Activated CD4-positive, alpha-beta T cell treated with anti-CD3 and anti-CD28 coated beads, Interleukin-2, Interleukin-6, amounts not matched to agents 100 ng/mL and 50 ng/mL, durations not matched to agents 16 hours and 8 hours (primary cell): Measurements from ENCODE around the gene BIN2.
A peak's percentile ranks its signal among the peaks of the same experiment; 100 is the strongest.

Experiments
- DNase-seq: peaks from one replicate; pipeline ENCODE4 v3.0.0-alpha.2; 2020

Gene BIN2

GRCh38 chr12:51323966-51324895, at the start of gene BIN2:
Gene BIN2 (minus strand): TSS chr12:51324174. CDS start chr12:51324102, 72 bp downstream.
- peak; percentile 85 for DNase-seq

GRCh38 chr12:51373187-51373586, 49.2 kb upstream of the BIN2 start:
- no peak for DNase-seq

GRCh38 chr12:51372021-51372420, 48.0 kb upstream of the BIN2 start:
- DNase-seq, result no peak

GRCh38 chr12:51371295-51371953, 47.5 kb upstream of the BIN2 start:
- DNase-seq, result peak; percentile 8

DNA sequence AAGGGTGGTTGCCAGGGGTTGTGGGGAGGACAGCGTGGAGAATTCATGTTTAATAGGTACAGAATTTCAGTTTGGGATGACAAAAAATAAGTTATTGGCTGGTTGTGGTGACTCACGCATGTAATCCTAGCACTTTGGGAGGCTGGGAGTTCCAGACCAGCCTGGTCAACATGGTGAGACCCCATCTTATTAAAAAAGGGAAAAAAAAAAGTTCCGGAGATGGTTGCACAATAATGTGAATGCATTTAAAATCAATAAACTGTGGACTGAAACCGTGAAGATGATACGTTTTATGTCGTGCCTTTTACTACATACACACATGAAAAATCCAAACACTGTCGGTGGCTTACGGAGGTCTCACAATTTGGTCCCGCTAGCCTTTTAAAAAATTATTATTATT, 46.7 kb upstream of the BIN2 start:
- DNase-seq, result no peak

DNA sequence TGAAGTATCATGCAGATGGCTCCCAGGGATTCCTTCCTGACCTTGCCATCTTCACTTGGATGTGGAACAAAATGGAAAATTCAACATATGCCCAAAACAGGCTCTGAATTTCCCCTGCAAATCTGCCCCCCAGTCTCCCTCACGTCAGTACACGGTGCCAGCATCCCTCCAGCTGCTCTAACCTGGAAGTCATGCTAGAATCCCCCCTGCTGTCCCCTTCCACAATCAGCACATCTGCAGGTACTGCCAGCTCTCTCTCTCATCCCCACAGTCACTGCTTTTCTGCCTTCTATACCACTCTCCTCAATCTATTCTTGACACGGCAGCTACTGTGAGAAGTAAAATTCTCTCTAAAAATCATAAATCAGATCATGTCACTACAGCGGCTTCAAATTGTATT, 45.6 kb upstream of the BIN2 start:
- no peak for DNase-seq

DNA sequence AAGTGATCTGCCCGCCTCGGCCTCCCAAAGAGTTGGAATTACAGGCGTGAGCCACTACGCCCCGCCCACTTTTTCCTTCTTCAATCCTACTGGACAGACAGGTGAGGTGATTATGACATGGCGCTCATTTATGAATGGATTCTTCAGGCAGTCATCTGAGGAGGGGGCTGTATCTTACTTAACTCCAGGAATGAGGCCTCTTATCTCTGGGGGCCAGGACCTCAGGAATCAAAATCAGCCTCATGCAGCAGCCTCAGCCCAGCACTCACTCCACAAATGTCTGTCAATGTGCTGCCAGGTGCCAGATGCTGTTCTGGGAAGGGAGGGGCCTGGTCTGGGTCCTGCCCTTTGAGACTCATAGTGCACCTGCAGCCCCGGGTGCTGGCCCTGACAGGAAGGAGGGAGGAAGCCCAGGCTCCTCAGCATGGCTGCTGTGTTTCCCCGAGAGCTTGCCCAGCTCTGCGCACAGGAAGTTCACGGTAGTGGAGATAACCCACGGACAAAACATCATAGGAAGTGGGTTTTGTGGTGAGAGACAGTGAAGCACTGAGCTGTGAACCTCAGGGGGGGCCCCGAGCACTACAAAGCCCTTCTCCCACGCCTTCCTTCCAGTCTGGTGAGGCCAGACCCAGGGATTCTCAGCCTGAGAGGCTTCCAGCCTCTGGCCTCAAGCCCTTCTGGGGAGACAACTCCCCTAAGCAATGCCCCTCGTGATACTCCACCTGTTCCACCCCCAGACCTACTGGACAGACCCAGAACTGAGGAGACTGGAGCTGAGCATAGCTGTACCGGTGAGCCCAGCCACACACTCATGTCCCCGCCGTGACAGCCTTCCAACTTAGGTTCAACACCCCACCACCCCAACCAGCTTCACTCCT, 44.9 kb upstream of the BIN2 start:
- DNase-seq, result peak; percentile 94

- no peak for DNase-seq
Observed at GRCh38 chr12:51365276-51365675, 41.3 kb upstream of the BIN2 start.

- no peak for DNase-seq
Observed at GRCh38 chr12:51364001-51364400, 40.0 kb upstream of the BIN2 start.

DNA sequence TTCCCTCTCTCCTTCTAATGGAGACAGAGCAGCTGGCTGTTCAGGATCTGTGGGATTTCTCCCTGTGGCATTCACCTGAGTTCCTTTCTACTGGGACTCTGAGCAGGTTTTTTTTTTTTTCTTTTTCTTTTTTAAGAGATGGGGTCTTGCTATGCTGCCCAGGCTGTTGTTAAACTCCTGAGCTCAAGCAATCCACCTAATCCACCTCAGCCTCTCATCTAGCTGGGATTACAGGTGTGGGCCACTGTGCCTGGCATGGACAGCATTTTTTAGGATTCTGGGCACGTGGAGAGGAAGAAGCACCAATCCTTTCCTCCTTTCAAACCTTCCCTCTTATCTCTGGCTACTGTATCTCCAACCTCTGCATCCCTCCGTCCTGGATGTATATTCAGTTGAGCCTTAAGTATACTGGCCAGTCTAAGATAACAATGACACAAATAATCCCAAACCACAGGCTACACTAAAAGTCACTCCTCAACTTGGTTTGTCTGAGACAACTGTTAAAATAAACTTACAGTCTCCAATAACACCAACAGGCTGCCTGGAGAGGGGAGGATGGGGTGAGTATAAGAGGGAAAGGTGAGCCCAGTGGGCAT, 38.9 kb upstream of the BIN2 start:
- no peak for DNase-seq

- no peak for DNase-seq
Observed at GRCh38 chr12:51362307-51362706, 38.3 kb upstream of the BIN2 start.

DNA sequence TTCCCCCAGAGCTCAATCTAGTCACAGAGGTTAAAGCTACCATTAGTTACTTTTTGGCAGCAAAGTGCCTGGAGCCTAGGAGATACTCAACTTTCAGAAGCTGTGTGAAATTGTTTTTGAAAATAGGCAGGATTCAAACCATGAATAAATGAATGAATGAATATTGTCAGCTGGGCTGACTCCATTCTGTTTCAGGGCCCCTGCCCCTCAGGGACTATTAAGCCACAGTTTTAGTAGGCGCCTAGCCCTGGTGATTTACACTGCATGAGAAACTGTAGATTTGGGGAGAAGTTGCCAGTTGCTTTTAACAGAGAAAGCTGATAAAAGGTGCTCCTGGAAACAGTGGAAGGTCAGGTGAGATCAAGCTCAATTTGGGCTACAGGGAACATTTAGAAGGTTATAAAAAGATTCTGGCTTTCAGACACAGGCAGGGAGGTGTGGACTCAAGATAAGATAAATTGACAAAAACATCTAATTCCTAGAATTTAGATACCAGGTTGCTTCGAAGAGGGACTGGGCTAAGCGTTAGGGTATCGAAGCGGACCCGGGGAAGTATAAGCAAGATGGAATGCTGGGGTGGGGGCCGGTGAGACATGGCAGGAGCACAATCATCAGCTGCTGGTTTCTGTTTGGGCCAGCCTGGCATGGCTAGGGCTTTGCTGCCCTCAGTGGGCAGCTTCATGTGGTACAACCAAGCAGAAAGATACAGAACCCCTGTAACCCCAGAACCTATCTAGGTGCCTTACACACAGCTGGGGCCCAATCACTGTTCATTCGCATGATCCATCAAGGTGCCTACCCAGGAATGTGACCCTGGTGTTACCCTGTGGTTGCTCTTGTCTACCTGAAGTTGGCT, 37.4 kb upstream of the BIN2 start:
- DNase-seq, result no peak

DNA sequence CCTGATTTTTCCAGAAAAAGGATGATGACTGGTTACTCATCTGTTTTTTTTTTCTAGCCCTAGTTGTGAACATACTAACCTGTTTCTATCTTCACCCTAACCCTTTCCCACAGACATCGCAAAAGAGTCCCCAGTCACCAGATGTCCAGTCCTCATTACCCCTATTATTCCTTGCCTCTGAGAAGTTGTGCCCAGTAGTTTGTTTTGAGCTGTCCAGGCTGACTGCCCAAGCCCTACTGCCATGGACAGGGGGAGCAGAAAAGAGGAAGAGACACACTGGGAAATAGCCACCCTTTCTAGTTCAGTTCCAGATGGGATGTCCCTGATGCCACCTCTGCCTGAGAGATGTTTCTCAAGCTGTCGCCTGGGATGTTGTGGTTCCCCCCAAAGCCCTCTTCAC, 36.3 kb upstream of the BIN2 start:
- no peak for DNase-seq

DNA sequence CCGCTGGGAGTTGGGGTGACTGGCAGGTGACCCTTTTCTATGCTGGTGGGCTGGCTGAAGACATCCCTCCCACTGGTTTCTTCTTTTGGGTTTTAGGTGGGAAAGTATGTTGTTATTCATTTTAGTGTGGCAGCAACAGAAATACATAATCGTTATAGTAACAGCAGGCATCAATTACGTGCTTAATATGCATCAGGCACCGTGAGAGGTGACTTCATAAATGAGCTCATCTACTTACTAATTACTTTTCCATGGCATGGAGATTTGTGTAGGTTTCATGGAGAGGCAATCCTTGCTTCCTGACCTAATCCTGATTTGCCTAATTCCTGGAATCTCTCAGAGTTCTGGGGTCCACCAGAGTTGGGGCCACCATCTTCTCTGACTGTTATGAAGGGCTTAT, 35.9 kb upstream of the BIN2 start:
- DNase-seq, result no peak

DNA sequence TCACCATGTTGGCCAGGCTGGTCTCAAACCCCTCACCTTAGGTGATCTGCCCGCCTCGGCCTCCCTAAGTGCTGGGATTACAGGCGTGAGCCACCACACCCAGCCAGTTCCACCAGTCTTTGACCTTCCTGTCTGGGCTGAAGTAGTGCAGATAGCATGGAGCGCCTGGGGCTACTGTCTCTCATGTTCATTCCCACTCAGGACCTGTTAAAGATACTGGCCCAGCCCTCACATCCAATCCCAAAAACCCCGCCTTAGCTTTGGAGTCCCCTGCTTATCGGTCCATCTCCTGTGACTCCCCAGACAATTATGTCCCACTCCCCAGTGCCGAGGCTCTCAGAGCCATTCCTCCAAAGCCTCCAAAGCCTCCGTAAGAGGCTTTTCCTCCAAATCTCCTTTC, 34.5 kb upstream of the BIN2 start:
- no peak for DNase-seq

GRCh38 chr12:51357374-51358047, 33.5 kb upstream of the BIN2 start:
- DNase-seq, result peak; percentile 16

DNA sequence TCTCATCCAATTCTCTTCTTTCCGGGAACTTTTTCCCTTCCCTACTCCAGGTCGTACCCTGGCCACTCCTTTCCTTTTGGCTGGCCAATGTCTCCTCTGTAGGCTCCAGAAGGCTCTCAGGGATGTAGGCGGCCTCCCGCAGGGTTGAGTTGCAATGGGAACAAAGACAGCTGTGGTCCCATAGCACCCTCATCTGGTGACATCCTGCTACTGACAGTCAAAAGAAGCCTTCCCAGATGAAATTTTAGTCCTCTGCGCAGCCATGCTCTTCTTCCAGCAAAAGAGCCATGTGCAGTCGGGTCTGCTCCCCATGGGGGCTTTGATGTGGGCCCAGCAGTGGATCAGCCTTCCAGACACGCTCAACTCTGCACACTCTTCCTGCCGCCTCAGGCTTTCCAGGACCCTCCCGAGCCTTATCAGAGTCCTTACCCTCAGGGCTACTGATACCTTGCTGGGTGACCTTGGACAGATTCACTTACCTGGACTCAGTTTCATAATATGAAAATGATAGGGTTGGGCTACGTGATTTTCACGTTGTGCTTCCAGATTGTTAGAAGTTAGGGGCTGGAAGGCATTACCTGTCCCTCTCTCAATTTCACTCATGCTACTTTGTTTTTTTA, 28.0 kb upstream of the BIN2 start:
- peak; percentile 51 for DNase-seq

DNA sequence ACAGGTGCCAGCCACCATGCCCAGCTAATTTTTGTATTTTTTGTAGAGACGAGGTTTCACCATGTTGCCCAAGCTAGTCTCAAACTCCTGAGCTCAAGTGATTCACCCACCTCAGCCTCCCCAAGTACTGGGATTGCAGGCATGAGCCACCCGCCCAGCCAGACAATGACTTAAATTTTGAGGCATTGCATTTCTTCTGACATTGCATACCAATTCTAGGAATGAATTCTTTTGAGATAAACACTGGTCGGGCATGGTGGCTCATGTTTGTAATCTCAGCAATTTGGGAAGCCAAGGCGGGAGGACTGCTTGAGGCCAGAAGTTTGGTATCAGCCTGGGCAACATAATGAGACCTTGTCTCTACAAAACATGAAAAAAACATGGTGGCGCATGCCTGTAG, 25.1 kb upstream of the BIN2 start:
- DNase-seq, result no peak

DNA sequence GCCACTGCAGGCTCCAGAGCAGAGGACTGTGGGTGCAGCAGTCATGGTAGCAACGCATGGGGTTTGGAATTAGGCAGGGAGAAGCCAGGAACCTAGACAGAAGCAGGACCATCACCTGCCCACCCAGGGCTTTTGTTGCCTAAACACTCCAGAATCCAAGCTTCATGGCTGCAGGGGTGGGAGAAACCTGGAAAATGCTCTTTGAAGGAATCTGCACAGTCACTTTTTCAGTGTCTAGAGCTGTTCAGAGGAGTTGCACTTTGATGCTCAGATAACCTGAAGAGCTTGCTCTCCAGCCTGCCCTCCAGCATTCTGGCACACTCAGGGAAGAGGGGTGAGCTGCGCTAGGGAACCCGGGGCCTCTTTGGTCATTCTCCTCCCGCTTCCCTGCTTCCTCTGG, 24.1 kb upstream of the BIN2 start:
- DNase-seq, result no peak

GRCh38 chr12:51346581-51346980, 22.6 kb upstream of the BIN2 start, which contains the start of gene CELA1:
Gene CELA1 (minus strand): TSS chr12:51346679. CDS start chr12:51346638, 41 bp downstream.
- DNase-seq, result no peak

DNA sequence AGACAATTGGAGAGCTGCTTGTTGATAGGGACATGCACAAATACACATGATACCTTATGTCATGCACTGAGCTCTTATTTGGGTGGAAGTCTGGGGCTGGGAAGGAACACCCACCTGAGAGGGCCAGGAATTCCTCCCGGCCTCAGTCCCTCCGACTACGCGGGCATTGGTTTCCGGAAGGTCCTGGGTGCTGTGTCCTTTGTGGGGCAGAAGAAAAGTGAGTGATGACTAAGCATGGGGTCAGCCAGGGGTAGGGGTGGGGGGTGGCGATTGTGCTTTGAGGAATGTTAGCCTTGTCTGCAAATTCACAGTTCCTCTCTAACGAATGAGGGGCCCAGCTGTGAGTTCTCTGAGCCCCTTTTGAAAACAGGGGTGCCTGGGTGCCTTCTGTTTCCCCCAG, 21.7 kb upstream of the BIN2 start:
- DNase-seq, result no peak
